Spleen (tissue), 7 donors: Measurements from ENCODE around the gene MYBPC3.

Experiments
- POLR2A ChIP-seq, 3 donors: fragments of 450-650 bp; IDR thresholded peaks; one replicate each; pipeline ENCODE4 v1.5.1; 2017; ENCODE audit warnings: antibody characterized with exemption in 3 of 3, mild to moderate bottlenecking in 1 of 3
- POLR2AphosphoS5 ChIP-seq, 3 donors: sonication (generic); formaldehyde crosslinking; IDR thresholded peaks; one replicate each; pipeline ENCODE4 v1.5.1; 2017; ENCODE audit warnings: antibody characterized with exemption in 3 of 3
- TF ChIP-seq, protein P1 (sequence below), 11 experiments: fragments of 200-600 bp in 7 of 11; fragments of 450-650 bp in 4 of 11; sonication (generic) in 4 of 11; IDR thresholded peaks in 8 of 11; conservative IDR thresholded peaks in 3 of 11; 1 replicate in 7 of 11; 2 replicates in 4 of 11; pipeline versions ENCODE4 v1.4.0 to v1.8.0; 2016 to 2021; ENCODE audit warnings: antibody characterized with exemption in 11 of 11, inconsistent platforms in 4 of 11, mild to moderate bottlenecking in 1 of 11
- donor health status: DM: no; HTN: no; CAD: no; lungs with moderate emphysema.
- donor health status: DM: no; HTN: no; CAD: no.
- donor health status: DM: no; HTN: no; CAD: no.

DNA sequence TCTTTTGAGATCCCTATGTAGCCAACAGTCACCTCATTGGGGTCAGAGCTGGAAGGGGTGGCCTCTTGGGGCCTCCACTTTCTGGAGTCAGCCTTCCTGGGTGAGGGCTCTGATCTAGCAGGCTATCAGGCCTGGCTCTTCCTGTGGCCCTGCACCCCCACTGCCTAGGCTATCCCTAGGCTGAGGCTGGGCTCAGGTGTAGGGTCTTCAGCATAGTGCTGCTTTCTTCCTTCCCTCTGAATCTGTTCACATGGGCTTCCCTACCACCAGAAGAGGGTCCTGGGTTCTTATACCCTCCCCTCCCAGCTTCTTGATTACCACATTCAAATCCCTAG is 26.3 kb upstream of the MYBPC3 start:
- TF ChIP-seq, protein P1, sequence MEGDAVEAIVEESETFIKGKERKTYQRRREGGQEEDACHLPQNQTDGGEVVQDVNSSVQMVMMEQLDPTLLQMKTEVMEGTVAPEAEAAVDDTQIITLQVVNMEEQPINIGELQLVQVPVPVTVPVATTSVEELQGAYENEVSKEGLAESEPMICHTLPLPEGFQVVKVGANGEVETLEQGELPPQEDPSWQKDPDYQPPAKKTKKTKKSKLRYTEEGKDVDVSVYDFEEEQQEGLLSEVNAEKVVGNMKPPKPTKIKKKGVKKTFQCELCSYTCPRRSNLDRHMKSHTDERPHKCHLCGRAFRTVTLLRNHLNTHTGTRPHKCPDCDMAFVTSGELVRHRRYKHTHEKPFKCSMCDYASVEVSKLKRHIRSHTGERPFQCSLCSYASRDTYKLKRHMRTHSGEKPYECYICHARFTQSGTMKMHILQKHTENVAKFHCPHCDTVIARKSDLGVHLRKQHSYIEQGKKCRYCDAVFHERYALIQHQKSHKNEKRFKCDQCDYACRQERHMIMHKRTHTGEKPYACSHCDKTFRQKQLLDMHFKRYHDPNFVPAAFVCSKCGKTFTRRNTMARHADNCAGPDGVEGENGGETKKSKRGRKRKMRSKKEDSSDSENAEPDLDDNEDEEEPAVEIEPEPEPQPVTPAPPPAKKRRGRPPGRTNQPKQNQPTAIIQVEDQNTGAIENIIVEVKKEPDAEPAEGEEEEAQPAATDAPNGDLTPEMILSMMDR (IDR thresholded peaks at IDR 0.05 in 8 of 11, conservative IDR thresholded peaks at IDR 0.05 in 3 of 11): no peak
- no peak for TF ChIP-seq POLR2AphosphoS5 (IDR thresholded peaks at IDR 0.05)
- no peak for TF ChIP-seq POLR2A (IDR thresholded peaks at IDR 0.05)
